IPS-11a (cell line): ENCODE results near the gene ARFGAP2.
"Not testable (repeated sequence)": the region's sequence is repeated elsewhere in the genome, so short reads cannot be mapped to it uniquely, and the experiment has no call there.

ENCODE experiments used
- H3K4me3 ChIP-seq: one replicate; pipeline ENCODE4 v1.5.1; 2013; ENCODE audit warnings: low read depth, low read length, control low read depth

ARFGAP2 gene

DNA sequence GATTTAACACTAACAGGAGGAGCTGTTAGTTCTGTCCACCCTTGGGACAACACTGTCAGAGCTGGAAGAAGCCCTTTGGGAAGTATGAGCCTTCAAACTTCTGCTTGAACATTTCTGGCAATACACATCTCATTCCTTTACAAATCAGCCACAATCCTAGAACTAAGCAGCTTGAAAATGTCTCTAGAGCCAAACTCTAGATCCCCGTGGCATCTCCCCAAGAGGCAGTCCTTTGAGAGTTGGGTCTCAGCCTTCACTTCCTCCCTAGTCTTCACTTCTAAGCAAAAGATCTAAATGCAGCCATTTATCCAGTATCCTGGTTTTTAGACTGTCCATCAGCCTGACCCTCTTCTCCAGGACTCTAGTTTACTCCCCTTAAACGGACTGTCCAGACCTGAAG, 26.9 kb downstream of the ARFGAP2 start:
- H3K4me3 ChIP-seq: no peak overlapping the region

- no peak overlapping the region for H3K4me3 ChIP-seq
Measured at GRCh38 chr11:47148903-47149531, 27.7 kb downstream of the ARFGAP2 start.

GRCh38 chr11:47148270-47148669, 28.4 kb downstream of the ARFGAP2 start:
- H3K4me3 ChIP-seq: no peak overlapping the region

DNA sequence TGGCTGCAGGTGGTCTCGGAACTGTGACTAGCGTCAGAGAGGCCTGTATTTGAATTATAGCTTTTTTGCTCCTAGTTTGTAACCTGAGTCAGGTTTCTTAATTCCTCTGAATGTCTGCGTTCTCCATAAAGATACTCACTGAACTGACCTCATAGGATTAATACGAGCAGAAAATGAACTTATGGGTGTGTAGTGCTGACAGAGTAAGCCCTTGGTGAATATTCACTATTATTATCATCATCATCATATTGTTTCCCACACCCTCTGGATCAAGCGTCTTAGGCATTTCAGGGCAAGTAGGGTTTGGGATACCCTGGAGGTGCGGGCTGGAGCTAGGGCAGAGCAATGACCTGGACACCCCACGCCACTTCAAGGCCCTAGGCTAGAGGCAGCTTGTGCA, 29.0 kb downstream of the ARFGAP2 start:
- no peak overlapping the region for H3K4me3 ChIP-seq

DNA sequence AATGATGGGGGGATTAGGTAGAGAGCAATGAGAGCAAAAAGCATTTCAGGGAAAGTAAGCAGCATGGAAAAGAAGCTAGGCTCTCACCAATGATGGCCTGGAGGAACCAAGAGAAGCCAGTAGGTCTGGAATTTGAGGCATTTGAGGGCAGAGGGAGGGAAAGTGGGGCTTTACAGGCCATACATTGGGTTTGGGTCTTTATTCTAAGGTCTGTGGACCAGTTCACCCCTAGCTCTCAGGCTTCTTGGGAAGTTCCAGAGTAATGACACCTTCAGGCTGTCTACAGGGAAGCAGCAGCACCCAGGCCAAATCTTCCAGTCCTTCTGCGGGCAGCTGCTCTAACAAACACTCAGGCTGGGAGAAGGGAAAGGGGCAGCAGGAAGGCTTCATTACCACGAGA, 29.4 kb downstream of the ARFGAP2 start:
- H3K4me3 ChIP-seq: no peak overlapping the region

DNA sequence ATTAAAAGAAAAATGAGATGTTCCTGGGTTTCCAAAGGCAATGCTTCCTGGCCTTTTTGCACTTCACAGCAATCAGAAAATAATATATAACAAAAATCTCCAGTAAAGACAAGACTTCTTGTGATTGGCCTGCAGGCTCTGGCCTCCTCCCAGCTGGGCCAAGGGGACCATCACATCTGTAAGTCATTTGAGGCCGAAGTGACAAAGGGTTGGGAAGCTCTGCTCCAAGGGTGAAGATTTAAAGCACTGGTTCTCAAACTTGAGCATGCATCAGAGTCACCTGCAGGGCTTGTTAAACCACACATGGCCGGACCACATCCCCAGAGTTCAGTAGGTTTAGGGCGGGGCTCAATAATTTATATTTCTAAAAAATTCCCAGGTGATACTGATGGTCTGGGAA, 32.1 kb downstream of the ARFGAP2 start:
- no peak overlapping the region for H3K4me3 ChIP-seq

- no peak overlapping the region for H3K4me3 ChIP-seq
Measured at GRCh38 chr11:47143322-47143721, 33.4 kb downstream of the ARFGAP2 start.

DNA sequence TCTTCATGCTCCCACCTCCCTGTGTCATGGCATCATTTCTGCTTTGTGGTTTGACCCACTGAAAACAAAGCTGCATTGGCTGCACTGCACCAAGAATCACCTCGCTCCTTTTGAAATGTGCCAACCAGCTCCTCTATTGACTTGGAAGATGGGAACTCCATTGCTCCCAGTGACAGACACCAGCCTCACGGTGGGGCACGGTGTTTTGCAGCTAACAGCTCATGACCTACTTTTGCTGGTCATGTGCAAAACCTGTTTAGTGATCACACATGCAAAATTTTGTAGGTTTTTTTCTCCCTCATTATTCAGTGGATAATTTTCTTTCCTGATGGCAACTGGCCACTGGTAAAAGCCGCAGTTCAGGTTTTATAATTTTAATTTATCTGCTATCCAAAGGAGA, 36.8 kb downstream of the ARFGAP2 start:
- no peak overlapping the region for H3K4me3 ChIP-seq

- H3K4me3 ChIP-seq: no peak overlapping the region
Measured at GRCh38 chr11:47137476-47137875, 39.2 kb downstream of the ARFGAP2 start.

DNA sequence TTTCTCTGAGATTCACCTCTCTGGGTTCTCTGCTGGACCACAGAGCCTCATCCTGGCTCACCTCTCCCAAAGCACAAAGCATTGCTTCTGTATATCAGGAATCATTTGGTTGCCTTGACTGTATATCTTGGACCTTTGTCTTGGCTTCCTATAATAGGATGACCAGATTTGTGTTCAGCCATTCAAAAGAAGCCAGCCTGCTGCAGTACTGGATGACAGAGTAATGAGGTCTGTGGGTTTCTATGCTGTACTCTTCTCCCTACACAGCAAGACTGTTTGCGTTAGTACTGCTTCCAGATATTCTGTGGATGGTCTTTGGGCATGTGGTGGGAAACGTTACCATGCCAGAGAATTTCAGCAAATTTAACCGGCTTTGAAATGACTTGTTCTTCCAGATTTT, 39.8 kb downstream of the ARFGAP2 start:
- no peak overlapping the region for H3K4me3 ChIP-seq

DNA sequence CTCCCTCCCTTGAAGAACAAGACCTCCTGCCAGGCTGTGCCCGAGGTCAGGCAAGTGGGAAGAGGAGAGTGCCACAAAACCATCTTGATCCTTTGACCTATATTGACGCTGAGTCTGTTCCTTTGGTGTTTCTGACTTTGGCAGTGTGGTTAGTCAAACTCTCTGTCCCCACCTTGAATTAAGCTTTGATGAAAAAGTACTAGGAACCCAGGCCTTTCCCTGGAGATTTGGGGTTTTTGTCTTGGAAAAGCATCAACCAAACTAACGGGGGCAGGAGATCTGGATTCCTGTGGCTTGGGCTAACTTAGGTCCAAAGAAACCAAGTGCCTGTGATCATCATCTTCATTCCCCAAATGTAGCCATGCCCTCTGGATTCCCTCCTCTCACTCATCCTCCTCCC, 40.4 kb downstream of the ARFGAP2 start:
- H3K4me3 ChIP-seq: no peak overlapping the region

DNA sequence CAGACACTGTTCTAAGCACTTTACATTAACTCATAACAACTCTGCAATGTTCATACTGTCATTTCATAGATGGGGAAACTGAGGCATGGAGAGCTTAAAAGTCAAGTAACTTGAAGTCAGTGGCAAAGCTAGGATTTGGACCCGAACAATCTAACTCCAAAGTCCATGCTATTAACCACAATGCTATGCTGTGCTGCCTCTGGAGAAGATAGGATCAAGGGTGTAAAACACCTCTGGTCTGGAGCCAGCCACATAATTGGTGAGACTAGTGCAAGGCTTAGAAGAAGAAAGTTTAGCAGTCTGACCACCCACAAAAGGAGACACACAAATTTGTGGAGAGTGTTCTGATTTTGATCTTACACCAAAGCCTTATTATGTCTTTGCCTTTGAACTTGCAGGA, 43.7 kb downstream of the ARFGAP2 start:
- H3K4me3 ChIP-seq: no peak overlapping the region

GRCh38 chr11:47132490-47132889, 44.2 kb downstream of the ARFGAP2 start:
- no peak overlapping the region for H3K4me3 ChIP-seq

GRCh38 chr11:47131136-47131535, 45.5 kb downstream of the ARFGAP2 start:
- no peak overlapping the region for H3K4me3 ChIP-seq

DNA sequence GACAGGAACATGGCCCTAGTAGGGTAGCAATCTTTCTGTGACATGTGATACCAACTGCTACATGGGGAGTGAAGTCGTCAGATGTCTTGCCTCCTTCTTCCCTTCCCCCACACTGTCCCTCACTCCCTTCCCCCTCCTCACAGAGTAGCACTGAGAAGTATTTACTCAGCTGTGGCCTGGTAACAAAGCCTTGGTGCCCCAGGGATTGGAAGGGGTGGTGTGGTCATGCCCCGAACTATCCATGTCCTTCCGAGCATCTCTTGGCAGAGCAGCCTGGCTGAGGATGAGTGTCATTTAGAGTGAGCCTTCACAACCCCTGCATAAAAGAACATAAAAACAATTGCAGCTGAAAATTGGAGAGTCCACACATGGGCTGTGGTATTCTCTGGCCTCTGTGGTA, 46.1 kb downstream of the ARFGAP2 start:
- H3K4me3 ChIP-seq: no peak overlapping the region

GRCh38 chr11:47127213-47127612, 49.5 kb downstream of the ARFGAP2 start:
- no peak overlapping the region for H3K4me3 ChIP-seq

DNA sequence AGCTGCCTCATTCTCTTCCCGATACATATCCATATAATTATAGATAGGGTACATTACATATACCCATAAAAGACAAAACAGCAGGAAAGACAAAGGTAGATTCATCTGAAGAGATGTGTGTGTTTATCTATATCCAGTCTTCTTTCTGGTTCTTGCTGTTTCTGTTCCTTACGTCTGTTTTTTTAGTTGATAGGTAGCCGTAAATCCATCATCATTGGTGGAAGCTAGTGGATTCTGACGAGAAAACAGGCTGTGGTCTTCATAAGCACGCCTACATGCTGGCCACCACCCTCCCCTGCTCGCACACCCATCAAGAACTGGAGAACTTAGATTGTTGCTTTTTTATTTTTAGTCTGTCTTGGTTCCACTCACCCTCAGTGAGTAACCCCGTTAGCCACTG, 51.6 kb downstream of the ARFGAP2 start:
- H3K4me3 ChIP-seq: no peak overlapping the region

DNA sequence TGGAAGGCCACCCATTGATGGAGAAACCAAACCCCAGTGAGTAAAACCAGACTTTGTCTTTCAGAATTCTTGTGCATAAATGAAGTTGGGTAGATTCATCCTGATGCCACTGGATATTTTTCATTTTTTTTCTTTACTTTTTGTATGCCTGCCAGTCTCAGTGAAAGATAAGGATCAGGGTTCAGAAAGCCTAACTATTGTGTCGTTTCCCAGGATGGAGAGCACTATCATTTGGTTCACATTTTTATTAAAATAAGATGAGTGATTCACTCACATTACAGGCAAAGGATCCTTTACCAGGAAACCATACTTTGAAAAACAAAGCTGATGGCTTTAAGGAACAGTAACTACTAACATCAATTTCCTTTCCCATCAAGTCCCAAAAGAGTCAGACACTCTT, 52.0 kb downstream of the ARFGAP2 start:
- no peak overlapping the region for H3K4me3 ChIP-seq

DNA sequence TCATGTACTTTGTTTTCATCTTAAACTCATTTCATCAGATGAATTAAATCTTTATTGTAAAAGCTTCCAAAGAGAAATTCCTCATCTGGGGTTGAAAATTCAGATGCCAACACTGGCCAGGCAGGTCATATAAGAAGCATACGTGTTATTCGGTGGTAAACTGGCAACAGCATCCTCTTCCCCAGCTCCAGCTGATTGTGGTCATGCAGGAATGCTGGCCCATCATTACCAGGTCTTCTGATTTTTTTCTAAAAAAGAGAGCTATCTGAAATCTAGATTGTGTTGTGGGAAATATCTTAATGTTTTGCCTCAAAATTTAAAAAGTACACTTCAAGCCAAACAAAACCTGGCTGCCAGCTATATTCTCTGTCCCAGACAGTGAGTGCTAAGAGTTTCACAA, 53.6 kb downstream of the ARFGAP2 start:
- H3K4me3 ChIP-seq: no peak overlapping the region

GRCh38 chr11:47121731-47122130, 54.9 kb downstream of the ARFGAP2 start:
- no peak overlapping the region for H3K4me3 ChIP-seq

DNA sequence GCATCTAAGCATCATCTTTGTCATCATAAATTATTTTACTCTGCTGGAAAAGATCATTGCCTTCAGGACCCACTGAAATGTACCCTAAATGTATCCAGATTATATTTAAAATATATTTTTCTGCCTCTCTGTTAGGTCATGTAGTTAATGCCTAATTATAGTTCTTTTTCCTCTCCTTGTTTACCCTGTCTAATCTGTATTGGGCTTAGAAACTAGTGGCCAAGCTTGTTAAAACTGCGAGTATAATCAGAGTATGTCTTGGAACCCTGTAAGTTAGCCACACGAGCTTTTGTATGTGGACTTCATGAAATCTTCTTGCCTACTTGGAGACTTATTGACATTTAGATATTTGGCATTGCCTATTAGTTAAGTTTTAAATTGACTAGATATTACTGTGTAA, 55.6 kb downstream of the ARFGAP2 start:
- H3K4me3 ChIP-seq: no peak overlapping the region

DNA sequence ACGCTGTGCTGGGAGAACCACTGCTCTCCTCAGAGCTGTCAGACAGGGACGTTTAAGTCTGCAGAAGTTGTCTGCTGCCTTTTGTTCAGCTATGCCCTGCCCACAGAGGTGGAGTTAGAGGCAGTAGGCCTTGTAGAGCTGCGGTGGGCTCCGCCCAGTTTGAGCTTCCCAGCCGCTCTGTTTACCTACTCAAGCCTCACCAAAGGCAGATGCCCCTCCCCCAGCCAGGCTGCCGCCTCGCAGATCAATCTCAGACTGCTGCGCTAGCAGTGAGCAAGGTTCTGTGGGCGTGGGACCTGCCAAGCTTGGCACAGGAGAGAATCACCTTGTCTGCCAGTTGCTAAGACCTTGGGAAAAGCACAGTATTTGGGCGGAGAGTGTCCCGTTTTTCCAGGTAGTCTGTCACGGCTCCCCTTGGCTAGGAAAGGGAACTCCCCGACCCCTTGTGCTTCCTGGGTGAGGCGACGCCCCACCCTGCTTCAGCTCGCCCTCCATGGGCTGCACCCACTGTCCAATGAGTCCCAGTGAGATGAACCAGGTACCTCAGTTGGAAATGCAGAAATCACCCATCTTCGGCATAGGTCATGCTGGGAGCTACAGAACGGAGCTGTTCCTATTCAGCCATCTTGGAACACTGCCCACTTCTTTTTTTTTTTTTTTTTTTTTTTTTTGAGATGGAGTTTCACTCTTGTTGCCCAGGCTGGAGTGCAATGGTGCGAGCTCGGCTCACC, 57.6 kb downstream of the ARFGAP2 start:
- not testable (repeated sequence) for H3K4me3 ChIP-seq
